ENCODE results near the gene MTUS2. TPM values are rescaled to one million over a fixed set of nuclear protein-coding genes. Genes with fewer than 3 reads are reported as not detected.

Gene MTUS2
- total and polyA plus RNA-seq, 2 experiments from 2014 or later = 3.0 to 4.3 TPM

GRCh38 chr13:29513002-29513980, 693.2 kb downstream of the MTUS2 start:
- peaks cover 7% of the 10 kb centered on the region for H3K4me1 ChIP-seq (ENCODE audit: insufficient read depth)
- no peak for DNase-seq (ENCODE audit: low spot score)
- no peaks in the 10 kb centered on the region for H3K27me3 ChIP-seq
- no peak overlapping the region for H2AFZ ChIP-seq
- H3K9me3 ChIP-seq (ENCODE audit: low read depth) = no peaks in the 10 kb centered on the region
- no peaks in the 10 kb centered on the region for H3K36me3 ChIP-seq (replicated peaks; ENCODE audit: insufficient read depth, low read depth)
- no peak overlapping the region for H3K27ac ChIP-seq
- WGBS (ENCODE audit: low lambda C conversion rate, missing lambda C conversion rate) = 91% methylated on average over 24 of the region's 24 CpGs
- TF ChIP-seq EZH2phosphoT487 (IDR thresholded peaks at IDR 0.05; ENCODE audit: low read depth, severe bottlenecking, unreplicated experiment) (no peak), EZH2 (IDR thresholded peaks at IDR 0.05; ENCODE audit: borderline replicate concordance) (no peak), CTCF (IDR thresholded peaks at IDR 0.05; ENCODE audit: poor library complexity) (no peak)
- no peaks in the 10 kb centered on the region for H3K79me2 ChIP-seq
- H3K4me2 ChIP-seq = no peak overlapping the region
- H4K20me1 ChIP-seq (ENCODE audit: insufficient read depth, poor library complexity, severe bottlenecking) = no peaks in the 10 kb centered on the region
- no peaks in the 10 kb centered on the region for H3K9me2 ChIP-seq (replicated peaks; ENCODE audit: insufficient read depth)
- H3K4me3 ChIP-seq = no peak overlapping the region

- WGBS (ENCODE audit: low lambda C conversion rate, missing lambda C conversion rate) = 91% methylated on average over 30 of the region's 32 CpGs
- Histone ChIP-seq H4K20me1 (ENCODE audit: insufficient read depth, poor library complexity, severe bottlenecking) (no peaks in the 10 kb centered on the region), H3K27ac (no peak overlapping the region), H3K4me2 (no peak overlapping the region), H3K36me3 (replicated peaks; ENCODE audit: insufficient read depth, low read depth) (no peaks in the 10 kb centered on the region), H3K4me1 (ENCODE audit: insufficient read depth) (peaks cover 4% of the 10 kb centered on the region), H3K79me2 (no peaks in the 10 kb centered on the region), H3K9me3 (ENCODE audit: low read depth) (no peaks in the 10 kb centered on the region), H3K4me3 (no peak overlapping the region), H3K9me2 (replicated peaks; ENCODE audit: insufficient read depth) (no peaks in the 10 kb centered on the region), H2AFZ (no peak overlapping the region), H3K27me3 (no peaks in the 10 kb centered on the region)
- TF ChIP-seq CTCF (IDR thresholded peaks at IDR 0.05; ENCODE audit: poor library complexity) = no peak
- TF ChIP-seq EZH2 (IDR thresholded peaks at IDR 0.05; ENCODE audit: borderline replicate concordance) = no peak
- TF ChIP-seq EZH2phosphoT487 (IDR thresholded peaks at IDR 0.05; ENCODE audit: low read depth, severe bottlenecking, unreplicated experiment) = no peak
- no peak for DNase-seq (ENCODE audit: low spot score)
Measured at GRCh38 chr13:29513981-29514719, 694.0 kb downstream of the MTUS2 start.

- Histone ChIP-seq H3K36me3 (replicated peaks; ENCODE audit: insufficient read depth, low read depth) (no peaks in the 10 kb centered on the region), H3K79me2 (no peaks in the 10 kb centered on the region), H3K27ac (no peak overlapping the region), H3K9me3 (ENCODE audit: low read depth) (no peaks in the 10 kb centered on the region), H3K27me3 (no peaks in the 10 kb centered on the region), H3K9me2 (replicated peaks; ENCODE audit: insufficient read depth) (no peaks in the 10 kb centered on the region), H3K4me3 (no peak overlapping the region), H3K4me2 (no peak overlapping the region), H4K20me1 (ENCODE audit: insufficient read depth, poor library complexity, severe bottlenecking) (no peaks in the 10 kb centered on the region), H3K4me1 (ENCODE audit: insufficient read depth) (no peaks in the 10 kb centered on the region), H2AFZ (no peak overlapping the region)
- DNase-seq (ENCODE audit: low spot score) = no peak
- no peak for TF ChIP-seq EZH2 (IDR thresholded peaks at IDR 0.05; ENCODE audit: borderline replicate concordance)
- 87% methylated on average over 13 of the region's 13 CpGs for WGBS (ENCODE audit: low lambda C conversion rate, missing lambda C conversion rate)
Measured at GRCh38 chr13:29514720-29515310, 694.7 kb downstream of the MTUS2 start.

Measured in hepatocyte (in vitro differentiated cells).